HCT116 (cell line): ENCODE results near the gene MRPL9.

Experiments
- CTCF ChIP-seq, 3 experiments: fragments of 200-600 bp in 1 of 3; sonication (generic) in 1 of 3; IDR thresholded peaks in 2 of 3; conservative IDR thresholded peaks in 1 of 3; 2 replicates each; pipeline ENCODE4 v1.5.1; 2012 to 2017; ENCODE audit warnings: low read depth in 2 of 3, low read length in 2 of 3, antibody characterized with exemption in 1 of 3, borderline replicate concordance in 1 of 3, control low read depth in 1 of 3, mild to moderate bottlenecking in 1 of 3, mixed read lengths in 1 of 3, mixed run types in 1 of 3, moderate library complexity in 1 of 3; ENCODE audit not compliant: insufficient read depth in 1 of 3
- EGR1 ChIP-seq: IDR thresholded peaks from 2 replicates; pipeline ENCODE4 v1.6.1; 2012; ENCODE audit warnings: low read depth
- EZH2 ChIP-seq: fragments of 200-600 bp; sonication (generic); IDR thresholded peaks from 2 replicates; pipeline ENCODE4 v1.6.1; 2017; ENCODE audit warnings: antibody characterized with exemption, mixed run types
- EZH2phosphoT487 ChIP-seq: fragments of 200-600 bp; IDR thresholded peaks from 2 replicates; pipeline ENCODE4 v1.6.1; 2018; ENCODE audit warnings: antibody characterized with exemption, borderline replicate concordance
- FOSL1 ChIP-seq: IDR thresholded peaks from 2 replicates; pipeline ENCODE4 v1.6.1; 2012; ENCODE audit warnings: low read depth
- JUND ChIP-seq: IDR thresholded peaks from 2 replicates; pipeline ENCODE4 v1.6.1; 2012
- POLR2A ChIP-seq: IDR thresholded peaks from 2 replicates; pipeline ENCODE4 v1.7.0; 2011; ENCODE audit warnings: borderline replicate concordance; ENCODE audit not compliant: insufficient read depth, insufficient read length; ENCODE audit errors: extremely low read depth
- RAD21 ChIP-seq: IDR thresholded peaks from 2 replicates; pipeline ENCODE4 v1.6.1; 2012; ENCODE audit warnings: low read depth, mild to moderate bottlenecking
- REST ChIP-seq: IDR thresholded peaks from 2 replicates; pipeline ENCODE4 v1.6.1; 2012; ENCODE audit warnings: low read depth
- SIN3A ChIP-seq: IDR thresholded peaks from 2 replicates; pipeline ENCODE4 v1.6.1; 2012; ENCODE audit warnings: low read depth
- ZNF274 ChIP-seq: fragments of 200-500 bp; sonication (Bioruptor generic); IDR thresholded peaks from 2 replicates; pipeline ENCODE4 v1.6.1; 2014; ENCODE audit warnings: mild to moderate bottlenecking, low read depth, low read length, inconsistent platforms

GRCh38 chr1:151774256-151774922 lies 11.1 kb upstream of the MRPL9 start:
- TF ChIP-seq CTCF (IDR thresholded peaks at IDR 0.05 in 2 of 3, conservative IDR thresholded peaks at IDR 0.05 in 1 of 3; ENCODE audit: borderline replicate concordance in 1 of 3, insufficient read depth in 1 of 3, low read depth in 2 of 3, low read length in 2 of 3), result no peak
- TF ChIP-seq SIN3A, result no peak
- no peak for TF ChIP-seq EZH2phosphoT487
- no peak for TF ChIP-seq EZH2
- TF ChIP-seq POLR2A, result no peak
- TF ChIP-seq EGR1, result no peak
- TF ChIP-seq RAD21, result no peak
- TF ChIP-seq REST, result no peak
- TF ChIP-seq FOSL1, result no peak
- TF ChIP-seq JUND, result no peak
- no peak for TF ChIP-seq ZNF274
